Measurements from ENCODE around the gene GRHL1. TPM values are rescaled to one million over a fixed set of nuclear protein-coding genes. Genes with fewer than 3 reads are reported as not detected.

GRHL1 gene
- total and polyA plus RNA-seq, 2 donors (not counting 1 experiment from before 2014, with no cell fraction given): 0.25 to 0.76 TPM

DNA sequence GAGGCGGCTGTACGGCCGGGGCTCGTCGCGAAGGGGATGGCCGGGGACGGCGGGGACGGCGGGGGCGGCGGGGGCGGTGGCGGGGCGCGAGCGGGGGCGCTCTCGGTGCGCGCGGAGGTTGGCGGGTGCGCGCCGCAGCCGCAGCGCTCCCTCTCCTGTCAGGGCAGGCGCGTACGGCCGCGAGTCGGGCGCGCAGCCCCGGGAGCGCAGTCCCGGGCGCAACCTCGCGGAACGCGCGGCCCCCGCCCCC, 296 bp upstream of the GRHL1 start:
- H3K36me3 ChIP-seq (replicated peaks in 1 of 2; ENCODE audit: control extremely low read depth in 1 of 2, control insufficient read depth in 1 of 2, extremely low read depth in 1 of 2, insufficient read depth in 2 of 2, low read length in 1 of 2): no peaks in the 10 kb centered on the region
- POLR2A ChIA-PET: no interaction called here
- peak overlapping the region; percentile 85 for H3K4me3 Mint-ChIP-seq
- CTCF ChIA-PET: no interaction called here
- ATAC-seq (ENCODE audit: low read depth): no peak
- H3K9me3 ChIP-seq (ENCODE audit: control extremely low read depth in 1 of 3, control insufficient read depth in 2 of 3, insufficient read depth in 1 of 3, low read length in 2 of 3): peaks cover 0 to 7% (median 0%) of the 10 kb centered on the region in 3 donors
- H3K27me3 Mint-ChIP-seq: peaks cover 46% of the 10 kb centered on the region
- H3K79me2 ChIP-seq (ENCODE audit: control insufficient read depth, insufficient read depth, low read length): no peaks in the 10 kb centered on the region
- no peaks in the 10 kb centered on the region for H4K20me1 ChIP-seq (ENCODE audit: control insufficient read depth, insufficient read depth, low read length, poor library complexity, severe bottlenecking)
- peak overlapping the region; percentile 94 for H3K4me2 ChIP-seq (replicated peaks; ENCODE audit: low read depth, low read length, poor library complexity, severe bottlenecking)
- peak overlapping the region; percentile 89 for H2AFZ ChIP-seq (ENCODE audit: insufficient read depth, low read depth, low read length, poor library complexity, severe bottlenecking)
- peaks cover 0 to 41% (median 20%) of the 10 kb centered on the region in 4 experiments for H3K27me3 ChIP-seq (replicated peaks in 1 of 4; ENCODE audit: control extremely low read depth in 1 of 4, control insufficient read depth in 3 of 4, insufficient read depth in 4 of 4, low read length in 3 of 4)
- peaks cover 14% of the 10 kb centered on the region for H3K4me1 Mint-ChIP-seq
- H3K27ac ChIP-seq (ENCODE audit: low read length in 2 of 2): peak overlapping the region in 1 of 2 donors; percentile 45
- no peak for DNase-seq
- TF ChIP-seq, protein P1, sequence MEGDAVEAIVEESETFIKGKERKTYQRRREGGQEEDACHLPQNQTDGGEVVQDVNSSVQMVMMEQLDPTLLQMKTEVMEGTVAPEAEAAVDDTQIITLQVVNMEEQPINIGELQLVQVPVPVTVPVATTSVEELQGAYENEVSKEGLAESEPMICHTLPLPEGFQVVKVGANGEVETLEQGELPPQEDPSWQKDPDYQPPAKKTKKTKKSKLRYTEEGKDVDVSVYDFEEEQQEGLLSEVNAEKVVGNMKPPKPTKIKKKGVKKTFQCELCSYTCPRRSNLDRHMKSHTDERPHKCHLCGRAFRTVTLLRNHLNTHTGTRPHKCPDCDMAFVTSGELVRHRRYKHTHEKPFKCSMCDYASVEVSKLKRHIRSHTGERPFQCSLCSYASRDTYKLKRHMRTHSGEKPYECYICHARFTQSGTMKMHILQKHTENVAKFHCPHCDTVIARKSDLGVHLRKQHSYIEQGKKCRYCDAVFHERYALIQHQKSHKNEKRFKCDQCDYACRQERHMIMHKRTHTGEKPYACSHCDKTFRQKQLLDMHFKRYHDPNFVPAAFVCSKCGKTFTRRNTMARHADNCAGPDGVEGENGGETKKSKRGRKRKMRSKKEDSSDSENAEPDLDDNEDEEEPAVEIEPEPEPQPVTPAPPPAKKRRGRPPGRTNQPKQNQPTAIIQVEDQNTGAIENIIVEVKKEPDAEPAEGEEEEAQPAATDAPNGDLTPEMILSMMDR (IDR thresholded peaks at IDR 0.05): no peak
- no peak for TF ChIP-seq EZH2 (IDR thresholded peaks at IDR 0.05; ENCODE audit: borderline replicate concordance, insufficient read depth, low read depth, low read length, poor library complexity, severe bottlenecking)
- peak overlapping the region in 4 of 5 experiments; percentile 26 to 67 (median 52) for H3K4me3 ChIP-seq (ENCODE audit: control extremely low read depth in 1 of 5, extremely low read depth in 1 of 5, insufficient read depth in 1 of 5, low read depth in 2 of 5, low read length in 4 of 5)
- peaks cover 14 to 19% of the 10 kb centered on the region in 2 donors for H3K4me1 ChIP-seq (ENCODE audit: control insufficient read depth in 2 of 2, insufficient read depth in 2 of 2, low read length in 2 of 2)
- peak overlapping the region; percentile 20 for H3K27ac Mint-ChIP-seq
- H3K9me3 Mint-ChIP-seq (ENCODE audit: insufficient read depth): no peaks in the 10 kb centered on the region
- H3K9ac ChIP-seq (ENCODE audit: low read length): peak overlapping the region; percentile 71
- under 1% methylated on average over 47 of the region's 47 CpGs for WGBS (ENCODE audit: insufficient coverage)
- intact Hi-C loops (cut with micrococcal nuclease): loop anchor here (1.0 to 5.0 kb wide), 5 partner anchors 34 to 498 kb away; partner anchors contain the start of genes KLF11, TAF1B and YWHAQ

DNA sequence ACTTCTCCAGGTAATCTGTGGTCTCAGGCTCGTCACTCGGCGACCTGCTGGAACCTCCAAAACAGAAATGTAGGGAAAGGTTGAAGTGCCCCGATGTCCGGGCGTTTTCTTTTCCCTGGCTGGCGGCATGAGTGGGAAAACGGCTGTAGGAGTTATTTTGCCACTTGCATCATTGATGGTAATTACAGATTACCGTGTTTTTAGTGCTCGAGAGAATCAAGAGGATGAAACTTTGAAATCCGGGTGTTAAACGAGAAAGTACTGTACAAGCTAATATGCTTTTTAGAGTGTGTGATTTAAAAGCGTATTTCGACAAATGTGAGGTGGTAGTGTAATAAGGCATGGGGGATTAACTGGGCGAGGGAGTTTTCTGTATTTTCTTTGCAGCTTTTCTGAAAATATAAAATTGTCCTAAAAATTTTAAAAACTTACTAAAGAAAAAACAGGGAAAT, 819 bp downstream of the GRHL1 start:
- POLR2A ChIA-PET: no interaction called here
- H2AFZ ChIP-seq (ENCODE audit: insufficient read depth, low read depth, low read length, poor library complexity, severe bottlenecking): peak overlapping the region; percentile 79
- no peak overlapping the region for H3K27ac Mint-ChIP-seq
- no peaks in the 10 kb centered on the region for H4K20me1 ChIP-seq (ENCODE audit: control insufficient read depth, insufficient read depth, low read length, poor library complexity, severe bottlenecking)
- no peaks in the 10 kb centered on the region for H3K9me3 Mint-ChIP-seq (ENCODE audit: insufficient read depth)
- H3K27ac ChIP-seq (ENCODE audit: low read length in 2 of 2): no peak overlapping the region
- DNase-seq (no peak), ATAC-seq (ENCODE audit: low read depth) (no peak)
- H3K4me1 ChIP-seq (ENCODE audit: control insufficient read depth in 2 of 2, insufficient read depth in 2 of 2, low read length in 2 of 2): peaks cover 14 to 19% of the 10 kb centered on the region in 2 donors
- intact Hi-C loops (cut with micrococcal nuclease): loop anchor here (5.0 kb wide), 1 partner anchor 320 kb away; the partner anchor contains the start of gene YWHAQ
- H3K79me2 ChIP-seq (ENCODE audit: control insufficient read depth, insufficient read depth, low read length): no peaks in the 10 kb centered on the region
- H3K9me3 ChIP-seq (ENCODE audit: control extremely low read depth in 1 of 3, control insufficient read depth in 2 of 3, insufficient read depth in 1 of 3, low read length in 2 of 3): peaks cover 0 to 7% (median 0%) of the 10 kb centered on the region in 3 donors
- CTCF ChIA-PET: interaction anchor here (1.5 kb wide), 1 partner anchor 95 kb away, joined by 3 read pairs; no protein-coding TSS in a partner anchor
- TF ChIP-seq, protein P1 (IDR thresholded peaks at IDR 0.05): no peak
- no peak for TF ChIP-seq EZH2 (IDR thresholded peaks at IDR 0.05; ENCODE audit: borderline replicate concordance, insufficient read depth, low read depth, low read length, poor library complexity, severe bottlenecking)
- 12% methylated on average over 10 of the region's 15 CpGs for WGBS (ENCODE audit: insufficient coverage)
- no peaks in the 10 kb centered on the region for H3K36me3 ChIP-seq (replicated peaks in 1 of 2; ENCODE audit: control extremely low read depth in 1 of 2, control insufficient read depth in 1 of 2, extremely low read depth in 1 of 2, insufficient read depth in 2 of 2, low read length in 1 of 2)
- peaks cover 42% of the 10 kb centered on the region for H3K27me3 Mint-ChIP-seq
- H3K4me1 Mint-ChIP-seq: peaks cover 14% of the 10 kb centered on the region
- peak overlapping the region; percentile 79 for H3K4me3 Mint-ChIP-seq
- H3K9ac ChIP-seq (ENCODE audit: low read length): peak overlapping the region; percentile 66
- peak overlapping the region; percentile 94 for H3K4me2 ChIP-seq (replicated peaks; ENCODE audit: low read depth, low read length, poor library complexity, severe bottlenecking)
- H3K4me3 ChIP-seq (ENCODE audit: control extremely low read depth in 1 of 5, extremely low read depth in 1 of 5, insufficient read depth in 1 of 5, low read depth in 2 of 5, low read length in 4 of 5): peak overlapping the region in 4 of 5 experiments; percentile 51 to 69 (median 62)
- H3K27me3 ChIP-seq (replicated peaks in 1 of 4; ENCODE audit: control extremely low read depth in 1 of 4, control insufficient read depth in 3 of 4, insufficient read depth in 4 of 4, low read length in 3 of 4): peaks cover 0 to 43% (median 20%) of the 10 kb centered on the region in 4 experiments
